ENCODE data around the gene ZNF141. TPM values are rescaled to one million over a fixed set of nuclear protein-coding genes. Genes with fewer than 3 reads are reported as not detected.
"Not testable (repeated sequence)": the region's sequence is repeated elsewhere in the genome, so short reads cannot be mapped to it uniquely, and the experiment has no call there.

Gene ZNF141
- total and polyA plus RNA-seq, 12 donors: 1.5 to 10.8 (median 7.6) TPM

DNA sequence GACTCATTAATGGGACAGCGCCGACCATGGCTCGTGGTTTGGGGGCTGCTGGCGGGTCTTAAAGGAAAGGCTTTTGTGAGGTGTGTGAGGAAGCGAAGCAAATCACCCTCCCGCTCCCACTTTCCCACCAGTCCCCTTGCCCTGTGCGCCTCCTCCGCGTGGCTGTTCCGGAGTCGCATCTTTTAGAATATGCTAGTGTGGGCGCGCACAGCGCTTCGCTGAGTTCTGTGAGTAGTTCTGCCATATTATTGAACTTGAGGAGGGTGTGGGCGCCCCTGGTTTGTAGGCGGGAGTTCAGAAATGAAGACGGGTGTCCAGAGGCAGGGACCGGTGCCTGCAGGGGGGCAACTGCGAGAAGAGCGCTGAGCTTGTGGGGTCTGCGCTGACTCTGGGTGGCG lies 49.1 kb downstream of the ZNF141 start:
- no peak for ATAC-seq
- TF ChIP-seq, protein P1, sequence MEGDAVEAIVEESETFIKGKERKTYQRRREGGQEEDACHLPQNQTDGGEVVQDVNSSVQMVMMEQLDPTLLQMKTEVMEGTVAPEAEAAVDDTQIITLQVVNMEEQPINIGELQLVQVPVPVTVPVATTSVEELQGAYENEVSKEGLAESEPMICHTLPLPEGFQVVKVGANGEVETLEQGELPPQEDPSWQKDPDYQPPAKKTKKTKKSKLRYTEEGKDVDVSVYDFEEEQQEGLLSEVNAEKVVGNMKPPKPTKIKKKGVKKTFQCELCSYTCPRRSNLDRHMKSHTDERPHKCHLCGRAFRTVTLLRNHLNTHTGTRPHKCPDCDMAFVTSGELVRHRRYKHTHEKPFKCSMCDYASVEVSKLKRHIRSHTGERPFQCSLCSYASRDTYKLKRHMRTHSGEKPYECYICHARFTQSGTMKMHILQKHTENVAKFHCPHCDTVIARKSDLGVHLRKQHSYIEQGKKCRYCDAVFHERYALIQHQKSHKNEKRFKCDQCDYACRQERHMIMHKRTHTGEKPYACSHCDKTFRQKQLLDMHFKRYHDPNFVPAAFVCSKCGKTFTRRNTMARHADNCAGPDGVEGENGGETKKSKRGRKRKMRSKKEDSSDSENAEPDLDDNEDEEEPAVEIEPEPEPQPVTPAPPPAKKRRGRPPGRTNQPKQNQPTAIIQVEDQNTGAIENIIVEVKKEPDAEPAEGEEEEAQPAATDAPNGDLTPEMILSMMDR (IDR thresholded peaks at IDR 0.05): no peak
- H3K27ac ChIP-seq: no peak overlapping the region
- H3K9me3 ChIP-seq: peaks cover 4 to 100% (median 78%) of the 10 kb centered on the region in 11 donors
- no peak for DNase-seq
- 10 to 14% methylated on average over 23 of the region's 23 CpGs for WGBS, 2 donors
- H3K27me3 ChIP-seq: no peaks in the 10 kb centered on the region
- no peaks in the 10 kb centered on the region for H3K4me1 ChIP-seq
- H3K4me3 ChIP-seq: no peak overlapping the region
- intact Hi-C loops (cut with DNase I): no loop called here
- H3K36me3 ChIP-seq: peaks cover 0 to 10% (median 0%) of the 10 kb centered on the region in 9 donors

DNA sequence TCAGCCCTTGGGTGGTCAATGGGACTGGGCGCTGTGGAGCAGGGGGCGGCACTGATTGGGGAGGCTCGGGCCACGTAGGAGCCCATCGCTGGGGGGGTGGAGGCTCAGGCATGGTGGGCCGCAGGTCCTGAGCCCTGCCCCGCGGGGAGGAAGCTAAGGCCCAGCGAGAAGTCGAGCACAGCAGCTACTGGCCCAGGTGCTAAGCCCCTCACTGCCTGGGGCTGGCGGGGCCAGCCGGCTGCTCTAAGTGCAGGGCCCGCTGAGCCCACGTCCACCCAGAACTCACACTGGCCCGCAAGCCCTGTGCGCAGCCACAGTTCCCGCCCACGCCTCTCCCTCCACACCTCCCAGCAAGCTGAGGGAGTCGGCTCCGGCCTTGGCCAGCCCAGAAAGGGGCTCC lies 66.4 kb downstream of the ZNF141 start:
- no peaks in the 10 kb centered on the region for H3K36me3 ChIP-seq
- intact Hi-C loops (cut with DNase I): no loop called here
- DNase-seq (no peak), ATAC-seq (no peak)
- no peaks in the 10 kb centered on the region for H3K27me3 ChIP-seq
- no peak overlapping the region for H3K27ac ChIP-seq
- H3K9me3 ChIP-seq: peaks cover 0 to 98% (median 50%) of the 10 kb centered on the region in 11 donors
- no peak overlapping the region for H3K4me3 ChIP-seq
- TF ChIP-seq, protein P1 (IDR thresholded peaks at IDR 0.05): no peak
- no peaks in the 10 kb centered on the region for H3K4me1 ChIP-seq
- 94 to 96% methylated on average over 20 of the region's 20 CpGs for WGBS, 2 donors

DNA sequence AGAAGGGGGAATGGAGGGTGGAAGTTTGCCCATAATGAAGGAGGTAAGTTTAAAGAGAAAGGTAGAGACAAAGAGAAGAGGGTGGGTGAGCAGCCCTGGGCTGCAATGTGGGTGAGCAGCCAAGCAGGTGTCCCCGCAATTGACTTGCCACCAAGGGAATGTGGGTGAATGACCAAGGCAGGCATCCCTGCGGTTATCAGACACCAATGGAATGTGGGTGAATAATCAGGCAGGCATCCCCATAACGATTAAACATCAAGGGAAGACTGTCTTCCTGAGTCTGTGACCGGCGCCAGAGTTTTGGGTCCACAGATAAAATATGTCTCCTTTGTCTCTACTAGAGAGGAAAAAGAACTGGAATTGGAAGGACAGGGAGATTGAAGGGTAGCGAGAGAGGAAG lies 70.7 kb downstream of the ZNF141 start:
- ATAC-seq; intact Hi-C loops (cut with DNase I): not testable (repeated sequence)
- peaks cover 0 to 98% (median 64%) of the 10 kb centered on the region in 11 donors for H3K9me3 ChIP-seq

DNA sequence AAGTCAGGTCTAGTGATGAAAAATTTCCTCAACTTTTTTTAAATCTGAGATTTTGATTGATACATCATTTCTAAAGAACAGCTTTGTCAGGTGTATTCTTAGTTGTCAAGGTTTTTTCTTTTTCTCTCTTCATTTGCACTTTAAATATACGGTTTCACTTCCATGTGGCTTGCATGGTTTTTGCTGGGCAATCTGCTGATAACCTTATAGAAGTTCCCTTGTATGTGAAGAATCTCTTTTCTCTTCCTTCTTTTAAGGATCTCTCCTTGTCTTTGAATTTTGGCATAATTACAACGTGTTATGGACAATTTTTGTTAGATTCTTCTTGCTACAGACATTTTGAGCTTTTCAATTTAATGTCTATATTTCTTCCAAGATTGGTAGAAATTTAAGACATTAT lies 85.0 kb downstream of the ZNF141 start:
- Histone ChIP-seq H3K4me3 (no peak overlapping the region), H3K27ac (no peak overlapping the region), H3K36me3 (peaks cover 0 to 34% (median 16%) of the 10 kb centered on the region in 9 donors), H3K4me1 (no peaks in the 10 kb centered on the region), H3K27me3 (no peaks in the 10 kb centered on the region), H3K9me3 (peaks cover 3 to 100% (median 100%) of the 10 kb centered on the region in 11 donors)
- TF ChIP-seq, protein P1 (IDR thresholded peaks at IDR 0.05): no peak
- DNase-seq (no peak), ATAC-seq (no peak)
- intact Hi-C loops (cut with DNase I): no loop called here
- 89% methylated on average over 2 of the region's 2 CpGs for WGBS, 2 donors

More for the DNA sequence above, 70.7 kb downstream of the ZNF141 start:
- 92 to 95% methylated on average over 6 of the region's 6 CpGs for WGBS, 2 donors
- H3K4me3 ChIP-seq, H3K4me1 ChIP-seq, H3K27ac ChIP-seq, H3K36me3 ChIP-seq, DNase-seq, H3K27me3 ChIP-seq: not testable (repeated sequence)

Small RNA genes within 50 kb of the gene (microRNA-seq; reads per million reads assigned to microRNA genes)
- 0 reads per million in 2 donors for gene MIR571

Other genes with a start within 250 kb of the ZNF141 start
- gene ZNF718, start 213.3 kb upstream of the ZNF141 start, total RNA-seq: 1 to 10 TPM; 2.2 to 4.7 (median 3.1) TPM
- gene ZNF718, start 213.3 kb upstream of the ZNF141 start, polyA plus RNA-seq: 1 to 10 TPM; 1.1 to 1.5 TPM
- gene ZNF732, start 32.3 kb upstream of the ZNF141 start, total RNA-seq: under 1 TPM in 2 of 10 donors, not detected in 8; 0.12 to 0.19 TPM
- gene ZNF732, start 32.3 kb upstream of the ZNF141 start, polyA plus RNA-seq: under 1 TPM in 1 of 2 donors, not detected in 1; 0.15 TPM
- gene ZNF721, start 161.3 kb downstream of the ZNF141 start, total RNA-seq: 10 to 100 TPM in 9 of 10 donors, 1 to 10 TPM in 1; 9.9 to 17.6 (median 15.3) TPM
- gene ZNF721, start 161.3 kb downstream of the ZNF141 start, polyA plus RNA-seq: 10 to 100 TPM in 1 of 2 donors, 1 to 10 TPM in 1; 4.9 to 11.3 TPM
- gene PIGG, start 161.4 kb downstream of the ZNF141 start, total RNA-seq: 10 to 100 TPM; 13.2 to 20.4 (median 17.1) TPM
- 10 to 100 TPM; 12.6 to 49.5 TPM for gene PIGG, start 161.4 kb downstream of the ZNF141 start, polyA plus RNA-seq
- not detected for gene TMEM271, start 238.5 kb downstream of the ZNF141 start, total RNA-seq
- gene TMEM271, start 238.5 kb downstream of the ZNF141 start, polyA plus RNA-seq: not detected